HG03159 (cell line): ENCODE measurements around the gene LTA.
A peak's percentile ranks its signal among the peaks of the same experiment; 100 is the strongest.
"Not testable (repeated sequence)": the region's sequence is repeated elsewhere in the genome, so short reads cannot be mapped to it uniquely, and the experiment has no call there.

Source experiments
- ATAC-seq: cut with Tn5 transposase; IDR thresholded peaks from one replicate; pipeline ENCODE4 v1.9.1; 2021; ENCODE audit warnings: mild to moderate bottlenecking, moderate library complexity; ENCODE audit not compliant: unreplicated experiment

The LTA gene

DNA sequence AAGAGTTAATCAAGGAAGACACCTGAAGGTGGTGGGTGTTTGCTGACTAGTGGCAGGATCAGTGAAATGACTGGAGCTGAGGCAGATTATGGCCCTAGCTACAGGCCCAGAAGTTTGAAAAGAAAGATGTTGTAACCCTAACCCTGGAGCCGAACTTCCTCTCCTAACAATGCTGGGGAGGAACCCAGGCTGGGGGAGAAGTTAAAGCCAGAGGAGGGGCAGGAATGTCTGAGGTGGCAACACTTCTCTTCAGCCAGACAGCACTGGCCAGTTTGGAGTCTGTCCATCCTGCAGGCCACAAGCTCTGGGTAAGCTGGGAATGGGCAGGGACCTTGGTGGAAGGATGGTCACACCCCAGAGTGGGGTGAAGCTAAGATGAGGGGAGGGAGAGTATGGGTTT, 13.9 kb downstream of the LTA start, which contains the start of gene LST1:
TSS of gene LST1 (plus strand) at position 270 of the 400 bp plus-strand sequence. CDS start 1,023 bp downstream, outside the sequence.
- no peak for ATAC-seq

DNA sequence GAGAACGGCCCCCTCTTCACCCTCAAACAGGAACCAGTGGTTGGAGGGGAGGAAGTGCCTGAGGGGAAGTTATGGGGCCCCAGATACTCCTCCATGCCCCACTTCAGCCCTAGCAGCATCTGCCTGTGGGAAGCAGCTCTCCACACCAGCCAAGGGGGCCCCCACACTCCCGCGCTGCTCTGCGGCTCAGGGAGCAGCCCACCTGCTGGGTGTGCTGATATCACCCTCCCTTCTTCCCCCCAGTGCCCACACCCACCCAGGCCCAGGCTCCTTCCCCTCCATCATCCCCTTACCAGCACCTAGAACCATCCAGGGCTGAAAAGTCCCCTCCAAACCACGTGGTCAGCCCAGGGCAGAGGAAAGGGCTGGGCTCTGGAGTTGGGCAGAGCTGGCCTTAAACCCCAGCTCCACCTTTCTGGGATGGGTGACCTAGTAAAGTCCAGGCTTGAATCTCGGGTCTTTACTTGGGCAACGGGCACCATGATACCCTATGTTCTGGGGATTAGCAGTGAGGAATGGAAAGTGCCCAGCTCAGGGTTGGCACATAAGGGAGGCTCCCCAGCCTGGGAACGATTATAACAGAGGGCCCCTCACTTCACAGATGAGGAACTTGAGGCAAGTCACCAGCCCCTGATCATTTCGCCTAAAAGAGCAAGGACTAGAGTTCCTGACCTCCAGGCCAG, 14.7 kb downstream of the LTA start:
- ATAC-seq, result no peak

- ATAC-seq, result no peak
Observed at GRCh38 chr6:31587791-31588777, 16.0 kb downstream of the LTA start.

DNA sequence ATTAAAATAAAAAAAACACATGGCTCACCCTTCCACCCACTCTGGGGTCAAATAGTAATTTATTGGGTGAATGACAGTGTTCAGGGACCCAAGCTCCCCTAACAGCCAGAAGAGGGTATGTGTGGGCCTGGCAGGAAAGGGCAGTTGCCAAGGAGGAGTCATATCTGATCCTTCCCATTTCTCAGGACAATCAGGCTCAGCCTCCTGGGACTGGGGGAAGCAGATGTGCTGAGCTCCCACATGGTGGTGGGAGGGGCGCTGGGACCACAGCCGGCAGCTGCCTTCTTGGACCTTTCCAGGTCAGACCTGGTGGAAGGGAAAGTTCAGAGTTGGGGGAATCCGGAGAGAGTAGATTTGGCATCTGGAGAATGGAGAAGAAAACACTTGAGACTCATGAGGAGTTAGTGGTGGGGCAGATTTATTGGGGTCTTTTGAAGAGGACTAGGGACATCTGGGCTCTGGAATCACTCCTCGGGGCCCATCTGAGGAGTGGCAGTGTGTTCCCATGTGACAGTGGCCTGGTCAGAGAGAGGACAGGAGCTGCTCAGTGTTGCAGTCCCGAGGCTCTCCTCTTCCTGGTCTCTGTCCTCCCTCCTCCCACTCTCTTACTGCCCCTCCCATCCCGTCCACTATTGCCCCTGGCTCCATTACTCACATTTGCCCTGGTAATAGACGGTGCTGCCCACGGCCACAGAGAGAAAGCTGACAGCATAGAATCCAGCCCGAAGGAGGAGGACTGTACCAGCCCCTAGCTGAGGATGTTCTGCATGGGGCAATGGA, 17.0 kb downstream of the LTA start:
- ATAC-seq, result no peak

DNA sequence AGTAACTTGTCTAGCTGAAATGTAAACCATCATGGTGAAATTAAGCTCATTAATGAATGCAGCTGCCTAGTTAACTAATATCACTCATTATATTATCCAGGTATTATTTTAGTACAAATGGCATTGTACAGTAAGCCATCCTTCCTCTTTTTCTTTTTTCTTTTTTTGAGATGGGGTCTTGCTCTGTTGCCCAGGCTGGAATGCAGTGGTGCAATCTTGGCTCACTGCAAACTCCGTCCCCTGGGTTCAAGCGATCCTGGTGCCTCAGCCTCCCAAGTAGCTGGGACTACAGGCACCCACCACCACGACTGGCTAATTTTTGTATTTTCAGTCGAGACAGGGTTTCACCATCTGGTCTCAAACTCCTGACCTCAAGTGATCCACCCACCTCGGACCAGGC, 18.6 kb downstream of the LTA start:
- not testable (repeated sequence) for ATAC-seq

DNA sequence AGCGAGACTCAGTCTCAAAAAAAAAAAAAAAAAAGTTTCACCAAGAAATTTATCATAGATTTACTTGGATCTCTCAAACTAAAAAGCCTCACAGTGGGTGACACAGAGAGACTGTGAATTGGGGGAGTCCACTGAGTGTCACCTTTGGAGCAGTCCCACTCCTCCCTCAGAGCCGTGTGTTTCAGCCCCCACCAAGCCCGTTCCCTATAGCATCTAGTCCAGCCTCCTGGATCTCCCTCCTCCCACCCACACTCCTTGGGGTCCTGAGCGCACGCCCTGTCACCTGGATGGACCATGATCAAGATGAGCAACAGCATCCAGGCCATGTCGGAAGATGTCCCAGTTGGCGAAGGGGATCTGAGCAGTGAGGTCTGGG, 20.3 kb downstream of the LTA start:
- no peak for ATAC-seq

DNA sequence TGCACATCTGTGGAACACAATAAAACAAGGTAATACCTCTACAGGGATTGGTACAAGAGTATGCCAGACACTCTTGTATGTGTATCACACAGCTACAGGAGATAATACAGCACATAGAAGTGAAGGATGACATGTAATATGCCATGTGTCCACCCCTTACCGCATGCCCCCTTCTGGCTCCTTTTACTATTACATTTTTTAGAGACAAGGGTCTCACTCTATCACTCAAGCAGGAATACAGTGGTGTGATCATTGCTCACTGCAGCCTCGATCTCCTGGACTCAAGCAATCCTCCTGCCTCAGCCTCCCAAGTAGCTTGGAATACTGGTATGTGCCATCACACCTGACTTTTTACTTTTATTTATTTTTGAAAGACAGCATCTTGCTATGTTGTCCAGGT, 24.9 kb downstream of the LTA start:
- no peak for ATAC-seq

DNA sequence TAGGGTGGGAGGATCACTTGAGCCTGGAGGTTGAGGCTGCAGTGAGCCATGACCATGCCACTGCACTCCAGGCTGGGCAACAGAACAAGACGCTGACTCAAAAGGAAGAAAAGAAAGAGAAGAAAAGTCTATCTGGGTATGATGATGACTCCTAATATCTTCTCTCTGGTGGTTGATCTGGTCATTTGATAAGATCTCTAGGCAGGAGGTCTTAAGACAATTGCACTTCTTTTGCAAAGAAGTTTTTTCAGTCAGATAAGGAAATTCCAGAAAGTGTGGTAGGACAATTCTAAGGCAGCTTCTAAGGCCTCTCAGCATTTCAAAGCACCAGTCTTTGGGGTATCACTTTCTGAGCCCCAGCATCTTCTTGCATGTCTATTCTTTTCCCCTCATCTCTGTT, 35.2 kb downstream of the LTA start:
- ATAC-seq, result no peak

- no peak for ATAC-seq
Observed at GRCh38 chr6:31609519-31610406, 37.7 kb downstream of the LTA start.

DNA sequence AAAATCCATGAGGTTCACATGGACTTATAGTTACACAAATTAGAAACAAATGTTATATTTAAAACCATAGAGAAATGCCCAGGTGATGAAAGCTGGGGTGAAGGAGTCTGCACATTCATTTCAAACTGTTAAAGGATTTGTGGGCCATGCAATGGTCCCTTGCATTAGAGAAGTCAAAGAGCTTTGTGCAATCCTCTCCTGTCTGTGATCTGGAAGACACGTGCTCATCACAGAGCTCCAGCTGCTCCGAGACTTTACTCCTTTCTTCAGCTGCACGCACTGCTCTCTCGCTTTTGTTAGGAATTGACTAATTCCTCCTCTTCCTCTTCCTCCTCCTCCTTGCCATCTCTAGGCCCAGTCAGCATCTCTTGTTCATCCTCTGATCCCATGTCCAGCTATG, 38.9 kb downstream of the LTA start:
- ATAC-seq, result no peak

GRCh38 chr6:31614075-31614619, 42.1 kb downstream of the LTA start:
- ATAC-seq, result no peak

DNA sequence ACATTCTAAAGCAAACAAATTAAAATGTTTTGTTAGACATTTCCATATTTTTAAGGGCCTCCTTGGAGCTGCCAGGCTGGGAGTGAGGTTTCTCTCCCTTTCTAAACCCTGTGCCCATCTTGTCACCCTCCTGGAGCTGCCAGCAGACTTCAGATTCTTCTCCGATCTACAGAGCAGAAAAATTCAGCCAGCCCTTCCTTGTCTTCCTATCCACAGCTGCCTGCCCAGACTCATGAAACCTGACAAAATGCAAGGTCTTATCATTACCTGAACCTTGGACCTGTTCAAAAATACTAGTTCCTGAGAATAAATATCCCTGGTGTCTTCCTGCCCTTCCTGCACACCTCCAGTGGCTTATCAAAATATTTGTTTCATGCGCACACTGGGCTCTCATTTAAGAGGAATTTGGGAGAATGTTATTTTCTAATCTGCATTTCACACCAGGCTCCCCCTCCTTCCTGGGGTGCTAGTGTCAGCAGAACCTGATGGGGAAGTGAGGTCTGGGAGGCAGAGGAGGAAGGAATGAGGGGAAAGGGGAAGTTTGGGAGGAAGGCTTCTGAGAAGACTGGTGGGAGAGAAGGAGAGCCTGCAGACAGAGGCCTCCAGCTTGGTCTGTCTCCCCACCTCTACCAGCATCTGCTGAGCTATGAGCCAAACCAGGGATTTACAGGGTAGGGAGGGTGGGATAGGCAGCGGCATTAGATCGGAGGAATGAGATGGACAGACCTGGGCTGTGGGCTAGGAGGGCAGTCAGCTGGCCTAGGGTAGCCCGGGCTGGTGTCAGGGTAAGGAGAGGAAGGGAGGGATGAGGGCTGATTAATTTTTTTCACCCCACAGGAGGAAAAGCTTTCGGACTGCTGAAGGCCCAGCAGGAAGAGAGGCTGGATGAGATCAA, 42.8 kb downstream of the LTA start, which contains the start of gene AIF1:
TSS of gene AIF1 (plus strand) at position 551 of the 895 bp plus-strand sequence. CDS start at position 647, 96 bp downstream.
- no peak for ATAC-seq

- no peak for ATAC-seq
Observed at GRCh38 chr6:31615748-31616147, 43.7 kb downstream of the LTA start.

DNA sequence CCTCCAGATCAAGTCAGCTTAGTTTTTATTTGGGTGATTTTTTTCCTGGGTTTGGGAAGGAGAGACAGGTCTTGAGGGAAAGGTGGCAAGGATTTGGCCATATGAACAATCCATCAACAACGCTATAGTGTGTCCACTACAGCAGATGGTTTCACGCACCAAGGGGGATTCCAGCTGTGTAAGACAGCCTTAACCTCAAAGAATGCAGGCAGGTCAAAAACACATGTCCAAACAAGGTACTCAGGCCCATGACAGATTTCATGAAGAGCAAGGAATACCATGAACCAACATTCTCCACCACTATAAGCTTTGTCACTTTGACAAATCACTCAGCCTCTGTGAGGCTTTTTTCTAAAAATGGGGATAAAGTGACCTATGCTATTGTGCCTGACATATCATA, 44.9 kb downstream of the LTA start:
- ATAC-seq, result no peak

GRCh38 chr6:31619805-31620585, 47.9 kb downstream of the LTA start:
- ATAC-seq, result peak; percentile 78

DNA sequence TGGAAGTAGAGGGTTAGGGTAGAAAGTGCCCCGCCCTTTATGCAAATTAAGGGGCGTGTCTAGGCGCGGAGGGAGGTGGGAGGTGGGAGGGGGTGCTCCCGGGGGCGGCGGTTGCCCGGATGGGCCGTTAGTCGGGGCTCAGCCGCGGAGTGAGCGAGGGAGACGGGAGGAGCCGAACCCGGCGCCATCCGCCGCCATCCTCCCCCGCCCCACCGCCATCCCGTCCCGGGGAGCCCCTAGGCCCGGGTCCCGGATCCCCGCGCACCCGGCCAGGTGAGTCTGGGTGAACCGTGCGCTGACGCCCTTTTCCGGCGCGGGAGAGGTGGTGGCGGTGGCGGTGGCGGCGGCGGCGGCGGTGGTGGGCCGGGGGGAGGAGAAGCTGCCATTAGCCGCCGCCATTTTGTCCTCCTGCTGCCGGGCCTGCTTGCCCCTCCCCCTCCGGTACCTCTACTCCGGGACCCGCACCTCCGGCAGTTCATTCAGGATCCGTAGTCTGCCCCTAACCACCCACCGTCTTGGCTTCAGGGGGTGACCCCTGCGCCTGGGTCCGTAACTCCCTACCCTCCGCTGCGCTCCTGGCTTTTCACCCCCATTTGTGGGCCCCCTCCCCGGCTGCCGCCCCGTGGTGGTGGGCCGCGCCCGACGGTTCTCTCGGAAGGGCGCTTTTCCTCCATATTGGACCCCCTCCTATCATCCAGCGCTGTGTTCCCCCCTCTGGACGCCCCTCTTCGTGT, 48.7 kb downstream of the LTA start, which contains the start of gene PRRC2A:
TSS of gene PRRC2A (plus strand) at position 130 of the 734 bp plus-strand sequence. CDS start 2,075 bp downstream, outside the sequence.
- ATAC-seq, result peak; percentile 48

GRCh38 chr6:31621320-31621939, 49.3 kb downstream of the LTA start:
- no peak for ATAC-seq
